Spleen (tissue), 11 donors: ENCODE measurements around the gene CLC. TPM values are rescaled to one million over a fixed set of nuclear protein-coding genes. Genes with fewer than 3 reads are reported as not detected.

Source experiments
- DNase-seq: peaks from one replicate; pipeline ENCODE4 v3.0.0-alpha.2; 2020
- H3K27ac ChIP-seq, 8 donors: fragments of 200-600 bp; sonication (generic) in 7 of 8; 1 replicate in 4 of 8; 2 replicates in 4 of 8; pipeline versions ENCODE4 v1.5.0 to v1.8.0; 2016 to 2021; ENCODE audit warnings: inconsistent platforms in 4 of 8, mild to moderate bottlenecking in 4 of 8, moderate library complexity in 1 of 8
- H3K27me3 ChIP-seq, 7 donors: fragments of 200-600 bp; sonication (generic) in 6 of 7; replicated peaks in 1 of 7; 1 replicate in 4 of 7; 2 replicates in 3 of 7; pipeline versions ENCODE4 v1.5.0 to v1.8.0; 2016 to 2021; ENCODE audit warnings: inconsistent platforms in 3 of 7, mild to moderate bottlenecking in 1 of 7
- H3K36me3 ChIP-seq, 6 donors: fragments of 200-600 bp; sonication (generic) in 5 of 6; 1 replicate in 4 of 6; 2 replicates in 2 of 6; pipeline versions ENCODE4 v1.5.0 to v1.8.0; 2016 to 2021; ENCODE audit warnings: inconsistent platforms in 2 of 6
- H3K4me1 ChIP-seq, 6 donors: fragments of 200-600 bp; sonication (generic) in 5 of 6; 1 replicate in 3 of 6; 2 replicates in 3 of 6; pipeline versions ENCODE4 v1.5.0 to v1.8.0; 2016 to 2021; ENCODE audit warnings: inconsistent platforms in 3 of 6
- H3K4me3 ChIP-seq, 8 donors: fragments of 200-600 bp; sonication (generic) in 7 of 8; 1 replicate in 4 of 8; 2 replicates in 4 of 8; pipeline versions ENCODE4 v1.5.0 to v1.8.0; 2016 to 2021; ENCODE audit warnings: inconsistent platforms in 4 of 8, mild to moderate bottlenecking in 4 of 8, moderate library complexity in 2 of 8
- H3K9me3 ChIP-seq, 8 donors: fragments of 200-600 bp; sonication (generic) in 7 of 8; 1 replicate in 4 of 8; 2 replicates in 4 of 8; pipeline versions ENCODE4 v1.5.0 to v1.8.0; 2016 to 2021; ENCODE audit warnings: inconsistent platforms in 4 of 8
- POLR2A ChIP-seq, 3 donors: fragments of 450-650 bp; IDR thresholded peaks; one replicate each; pipeline ENCODE4 v1.5.1; 2017; ENCODE audit warnings: antibody characterized with exemption in 3 of 3, mild to moderate bottlenecking in 1 of 3
- POLR2AphosphoS5 ChIP-seq, 3 donors: sonication (generic); formaldehyde crosslinking; IDR thresholded peaks; one replicate each; pipeline ENCODE4 v1.5.1; 2017; ENCODE audit warnings: antibody characterized with exemption in 3 of 3
- WGBS, 5 donors: extraction: QIAGEN DNeasy Blood & Tissue Kit in 3 of 5; methylation state at CpG; one replicate each; pipeline versions ENCODE4 v1.1.5 to v1.1.7; 2013 to 2018; 5-methylcytosine and 5-hydroxymethylcytosine counted together
- intact Hi-C: fragments of 100-400 bp; cut with DNase I; formaldehyde crosslinking; loops from one replicate; pipeline ENCODE4 v1.15.0; 2023; ENCODE audit warnings: low total_unique reads
- polyA plus RNA-seq, 3 donors: library from polyadenylated mRNA; stranded (reverse); fragments of 200-250 nt; gene quantifications; one replicate each; pipeline ENCODE4 v1.2.1, GENCODE V29; 2013
- total RNA-seq, 7 donors: library from RNA; depleted of rRNA in 3 of 7; stranded (reverse); fragments of >200 nt in 3 of 7; fragmentation: NEBNext Ultra II Directional in 4 of 7; extraction: Animal tissue kit (Norgen Biotek cat#: 25700) in 4 of 7; gene quantifications; one replicate each; pipeline versions ENCODE4 v1.1.0 to v1.2.1, GENCODE V29; 2016 to 2021
- TF ChIP-seq, protein P1 (sequence below), 11 experiments: fragments of 200-600 bp in 7 of 11; fragments of 450-650 bp in 4 of 11; sonication (generic) in 4 of 11; IDR thresholded peaks in 8 of 11; conservative IDR thresholded peaks in 3 of 11; 1 replicate in 7 of 11; 2 replicates in 4 of 11; pipeline versions ENCODE4 v1.4.0 to v1.8.0; 2016 to 2021; ENCODE audit warnings: antibody characterized with exemption in 11 of 11, inconsistent platforms in 4 of 11, mild to moderate bottlenecking in 1 of 11
- donor health status: healthy with polysubstance abuse.
- donor health status: DM: no; HTN: no; CAD: no; lungs with moderate emphysema.
- donor health status: DM: no; HTN: no; CAD: no.
- donor health status: Bipolar disorder and iron deficiency.
- donor health status: healthy.
- donor health status: DM: no; HTN: no; CAD: no.
- donor health status: DM: yes; HTN: yes; CAD: no.

CLC gene
- total and polyA plus RNA-seq, 10 donors: 2.7 to 20.1 (median 6.2) TPM; not detected in 1

DNA sequence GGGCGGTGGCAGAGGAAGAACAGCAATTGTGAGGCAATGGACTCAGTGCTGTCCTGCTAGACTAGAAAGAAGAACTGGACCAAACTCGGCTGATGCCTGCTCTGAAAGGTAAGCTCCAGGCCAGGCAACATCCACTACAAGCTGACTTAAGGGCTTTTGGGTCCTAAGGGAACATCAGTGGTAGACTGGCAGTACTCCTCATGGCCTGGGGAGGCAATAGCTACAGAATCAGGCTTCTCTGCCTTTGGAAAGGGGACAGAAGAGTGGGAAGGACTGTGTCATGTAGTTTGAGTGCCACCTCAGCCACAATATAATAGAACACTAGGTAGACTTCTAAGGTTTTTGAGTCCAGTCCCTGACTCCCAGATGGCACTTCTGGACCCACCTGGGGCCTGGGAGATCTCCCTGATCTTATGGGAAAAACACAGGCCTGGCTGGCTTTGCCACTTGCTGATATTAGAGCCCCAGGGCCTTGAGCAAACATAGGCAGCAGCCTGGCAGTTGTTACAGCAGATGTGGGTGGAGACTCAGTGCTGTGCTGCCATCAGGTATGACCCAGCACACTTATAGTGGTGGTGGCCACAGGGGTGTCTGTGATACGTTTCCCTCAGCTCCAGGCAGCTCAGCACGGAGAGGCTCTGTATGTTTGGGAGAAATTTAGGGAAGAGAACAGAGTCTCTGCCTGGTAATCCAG, 9.2 kb upstream of the CLC start:
- H3K9me3 ChIP-seq: no peaks in the 10 kb centered on the region
- intact Hi-C loops: no loop called here
- peaks cover 0 to 54% (median 6%) of the 10 kb centered on the region in 7 donors for H3K27me3 ChIP-seq
- H3K4me1 ChIP-seq: no peaks in the 10 kb centered on the region
- no peaks in the 10 kb centered on the region for H3K36me3 ChIP-seq
- no peak overlapping the region for H3K27ac ChIP-seq
- DNase-seq: no peak
- WGBS, 5 donors: 66 to 81% (median 71%) methylated on average over 4 of the region's 4 CpGs
- TF ChIP-seq, protein P1, sequence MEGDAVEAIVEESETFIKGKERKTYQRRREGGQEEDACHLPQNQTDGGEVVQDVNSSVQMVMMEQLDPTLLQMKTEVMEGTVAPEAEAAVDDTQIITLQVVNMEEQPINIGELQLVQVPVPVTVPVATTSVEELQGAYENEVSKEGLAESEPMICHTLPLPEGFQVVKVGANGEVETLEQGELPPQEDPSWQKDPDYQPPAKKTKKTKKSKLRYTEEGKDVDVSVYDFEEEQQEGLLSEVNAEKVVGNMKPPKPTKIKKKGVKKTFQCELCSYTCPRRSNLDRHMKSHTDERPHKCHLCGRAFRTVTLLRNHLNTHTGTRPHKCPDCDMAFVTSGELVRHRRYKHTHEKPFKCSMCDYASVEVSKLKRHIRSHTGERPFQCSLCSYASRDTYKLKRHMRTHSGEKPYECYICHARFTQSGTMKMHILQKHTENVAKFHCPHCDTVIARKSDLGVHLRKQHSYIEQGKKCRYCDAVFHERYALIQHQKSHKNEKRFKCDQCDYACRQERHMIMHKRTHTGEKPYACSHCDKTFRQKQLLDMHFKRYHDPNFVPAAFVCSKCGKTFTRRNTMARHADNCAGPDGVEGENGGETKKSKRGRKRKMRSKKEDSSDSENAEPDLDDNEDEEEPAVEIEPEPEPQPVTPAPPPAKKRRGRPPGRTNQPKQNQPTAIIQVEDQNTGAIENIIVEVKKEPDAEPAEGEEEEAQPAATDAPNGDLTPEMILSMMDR (IDR thresholded peaks at IDR 0.05 in 8 of 11, conservative IDR thresholded peaks at IDR 0.05 in 3 of 11): no peak
- TF ChIP-seq POLR2A (IDR thresholded peaks at IDR 0.05) (no peak), POLR2AphosphoS5 (IDR thresholded peaks at IDR 0.05) (no peak)
- no peak overlapping the region for H3K4me3 ChIP-seq

GRCh38 chr19:39745643-39746042, 7.8 kb upstream of the CLC start:
- H3K9me3 ChIP-seq: no peaks in the 10 kb centered on the region
- TF ChIP-seq, protein P1 (IDR thresholded peaks at IDR 0.05 in 8 of 11, conservative IDR thresholded peaks at IDR 0.05 in 3 of 11): no peak
- no peak for TF ChIP-seq POLR2A (IDR thresholded peaks at IDR 0.05)
- TF ChIP-seq POLR2AphosphoS5 (IDR thresholded peaks at IDR 0.05): no peak
- no peaks in the 10 kb centered on the region for H3K4me1 ChIP-seq
- 25 to 40% (median 37%) methylated on average over 3 of the region's 3 CpGs for WGBS, 5 donors
- H3K27ac ChIP-seq: no peak overlapping the region
- H3K27me3 ChIP-seq: peaks cover 0 to 44% (median 6%) of the 10 kb centered on the region in 7 donors
- no peak for DNase-seq
- intact Hi-C loops: no loop called here
- no peak overlapping the region for H3K4me3 ChIP-seq
- no peaks in the 10 kb centered on the region for H3K36me3 ChIP-seq

GRCh38 chr19:39740395-39740794, 2.6 kb upstream of the CLC start:
- no peak for DNase-seq
- 87 to 100% (median 92%) methylated on average over 1 of the region's 1 CpG for WGBS, 5 donors
- Histone ChIP-seq H3K4me1 (no peaks in the 10 kb centered on the region), H3K36me3 (no peaks in the 10 kb centered on the region), H3K27ac (no peak overlapping the region), H3K4me3 (no peak overlapping the region), H3K9me3 (no peaks in the 10 kb centered on the region), H3K27me3 (peaks cover 0 to 35% (median 6%) of the 10 kb centered on the region in 7 donors)
- TF ChIP-seq POLR2AphosphoS5 (IDR thresholded peaks at IDR 0.05): no peak
- TF ChIP-seq, protein P1 (IDR thresholded peaks at IDR 0.05 in 8 of 11, conservative IDR thresholded peaks at IDR 0.05 in 3 of 11): no peak
- no peak for TF ChIP-seq POLR2A (IDR thresholded peaks at IDR 0.05)
- intact Hi-C loops: no loop called here

DNA sequence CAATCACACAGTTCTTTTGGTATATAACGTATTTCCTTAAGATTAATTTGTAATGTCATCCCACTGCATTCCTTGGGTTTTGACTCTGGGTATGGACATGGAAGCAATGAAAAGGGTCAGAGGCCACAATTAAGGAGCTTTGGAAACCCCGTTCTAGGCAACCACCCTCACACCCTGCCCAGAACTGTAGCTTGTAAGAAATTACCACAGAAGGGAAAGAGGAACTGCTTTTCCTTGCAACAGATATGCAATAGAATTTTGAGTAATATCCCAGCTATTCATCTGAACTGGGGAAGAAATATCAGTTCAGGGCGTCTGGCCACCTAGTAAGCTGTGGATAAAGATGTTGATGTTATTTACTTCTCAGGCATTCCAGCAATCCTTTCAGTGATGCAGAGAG, 985 bp upstream of the CLC start:
- H3K36me3 ChIP-seq: no peaks in the 10 kb centered on the region
- intact Hi-C loops: no loop called here
- no peak overlapping the region for H3K4me3 ChIP-seq
- TF ChIP-seq POLR2A (IDR thresholded peaks at IDR 0.05) (no peak), POLR2AphosphoS5 (IDR thresholded peaks at IDR 0.05) (no peak)
- TF ChIP-seq, protein P1 (IDR thresholded peaks at IDR 0.05 in 8 of 11, conservative IDR thresholded peaks at IDR 0.05 in 3 of 11): no peak
- H3K27me3 ChIP-seq: peaks cover 0 to 19% (median 0%) of the 10 kb centered on the region in 7 donors
- 33 to 41% (median 36%) methylated on average over 3 of the region's 3 CpGs for WGBS, 5 donors
- H3K27ac ChIP-seq: no peak overlapping the region
- no peak for DNase-seq
- H3K4me1 ChIP-seq: no peaks in the 10 kb centered on the region
- H3K9me3 ChIP-seq: no peaks in the 10 kb centered on the region
